Colonic mucosa (tissue), 4 donors: ENCODE results near the gene NR2C2AP. TPM values are rescaled to one million over a fixed set of nuclear protein-coding genes. Genes with fewer than 3 reads are reported as not detected.

Experiments
- DNase-seq: peaks from one replicate; pipeline ENCODE4 v3.0.0-alpha.2; 2020
- H3K27ac ChIP-seq: fragments of 200-600 bp; one replicate; pipeline ENCODE4 v1.8.0; 2021
- H3K27me3 ChIP-seq: fragments of 200-600 bp; one replicate; pipeline ENCODE4 v1.8.0; 2021
- H3K36me3 ChIP-seq: fragments of 200-600 bp; one replicate; pipeline ENCODE4 v1.8.0; 2021
- H3K4me1 ChIP-seq: fragments of 200-600 bp; one replicate; pipeline ENCODE4 v1.8.0; 2021; ENCODE audit warnings: mild to moderate bottlenecking
- H3K4me3 ChIP-seq: fragments of 200-600 bp; one replicate; pipeline ENCODE4 v1.8.0; 2021
- H3K9ac ChIP-seq, 2 donors: one replicate each; pipeline ENCODE4 v1.7.0; 2013; ENCODE audit warnings: control low read depth in 2 of 2, low read depth in 2 of 2, low read length in 2 of 2
- H3K9me3 ChIP-seq: fragments of 200-600 bp; one replicate; pipeline ENCODE4 v1.8.0; 2021
- intact Hi-C: fragments of 100-400 bp; cut with DNase I; formaldehyde crosslinking; loops from one replicate; pipeline ENCODE4 v1.14.1; 2022
- total RNA-seq, 2 donors: library from RNA; stranded (reverse); fragmentation: NEBNext Ultra II Directional in 1 of 2; extraction: Animal tissue kit (Norgen Biotek cat#: 25700) in 1 of 2; gene quantifications; one replicate each; pipeline ENCODE4 v1.2.1, GENCODE V29; 2021
- TF ChIP-seq, protein P1 (sequence below): fragments of 200-600 bp; IDR thresholded peaks from one replicate; pipeline ENCODE4 v1.8.0; 2022; ENCODE audit warnings: antibody characterized with exemption, mild to moderate bottlenecking
- donor health status: healthy.
- donor health status: DM: no; HTN: no; CAD: no.
- donor health status: DM: no; HTN: no; CAD: no.

NR2C2AP gene, protein sequence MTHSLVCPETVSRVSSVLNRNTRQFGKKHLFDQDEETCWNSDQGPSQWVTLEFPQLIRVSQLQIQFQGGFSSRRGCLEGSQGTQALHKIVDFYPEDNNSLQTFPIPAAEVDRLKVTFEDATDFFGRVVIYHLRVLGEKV
- total RNA-seq = 10 to 100 TPM in 1 of 2 donors, 1 to 10 TPM in 1; 8.1 to 29.5 TPM

DNA sequence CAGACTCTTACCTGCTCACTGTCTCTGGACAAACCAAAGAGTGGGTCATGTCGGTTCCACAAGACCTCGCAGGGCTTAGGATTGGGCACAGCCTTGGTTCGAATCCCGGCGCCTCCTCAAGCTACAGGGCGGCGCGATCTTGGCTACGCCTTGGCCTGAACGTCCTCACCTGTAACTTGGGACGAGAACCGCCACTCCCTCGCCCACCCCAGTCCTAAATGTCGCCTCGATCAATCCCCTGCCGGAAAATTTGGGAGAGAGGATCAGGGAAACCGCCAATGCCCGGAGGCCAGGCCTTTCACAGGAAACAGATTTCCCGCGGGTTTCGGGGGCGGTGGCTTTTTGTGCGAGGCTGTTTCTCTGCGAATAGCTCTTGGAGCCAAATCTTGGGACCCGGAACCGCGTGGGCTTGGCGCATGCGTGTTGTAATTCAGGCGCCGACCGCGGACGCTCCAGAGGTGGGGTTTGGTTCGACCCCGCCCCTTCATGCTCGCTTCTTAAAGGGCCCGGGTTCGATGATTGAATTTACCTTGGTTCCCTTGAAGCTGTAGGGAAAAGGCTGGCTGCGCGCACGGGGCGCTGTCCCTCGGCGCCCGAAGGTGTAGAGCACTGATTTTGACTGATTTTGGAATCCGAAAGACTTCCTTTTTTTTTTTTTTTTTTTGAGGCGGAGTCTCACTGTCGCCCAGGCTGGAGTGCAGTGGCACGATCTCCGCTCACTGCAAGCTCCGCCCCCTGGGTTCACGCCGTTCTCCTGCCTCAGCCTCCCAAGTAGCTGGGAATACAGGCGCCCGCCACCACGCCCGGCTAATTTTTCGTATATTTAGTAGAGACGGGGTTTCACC lies at the start of gene NR2C2AP:
Gene NR2C2AP, minus strand, starts transcription at position 403 of the 845 bp plus-strand sequence. Its CDS starts 354 bp downstream, at position 49.
- Histone ChIP-seq H3K27ac (peak within 1 kb of the TSS; percentile 68), H3K27me3 (no peaks in the 10 kb centered on the region), H3K36me3 (peaks cover 5% of the 10 kb centered on the region), H3K4me3 (peak within 1 kb of the TSS; percentile 86), H3K9me3 (no peaks in the 10 kb centered on the region), H3K9ac (peak within 1 kb of the TSS; percentile 75 to 98), H3K4me1 (no peaks in the 10 kb centered on the region)
- peak; percentile 96 for DNase-seq
- TF ChIP-seq, protein P1, sequence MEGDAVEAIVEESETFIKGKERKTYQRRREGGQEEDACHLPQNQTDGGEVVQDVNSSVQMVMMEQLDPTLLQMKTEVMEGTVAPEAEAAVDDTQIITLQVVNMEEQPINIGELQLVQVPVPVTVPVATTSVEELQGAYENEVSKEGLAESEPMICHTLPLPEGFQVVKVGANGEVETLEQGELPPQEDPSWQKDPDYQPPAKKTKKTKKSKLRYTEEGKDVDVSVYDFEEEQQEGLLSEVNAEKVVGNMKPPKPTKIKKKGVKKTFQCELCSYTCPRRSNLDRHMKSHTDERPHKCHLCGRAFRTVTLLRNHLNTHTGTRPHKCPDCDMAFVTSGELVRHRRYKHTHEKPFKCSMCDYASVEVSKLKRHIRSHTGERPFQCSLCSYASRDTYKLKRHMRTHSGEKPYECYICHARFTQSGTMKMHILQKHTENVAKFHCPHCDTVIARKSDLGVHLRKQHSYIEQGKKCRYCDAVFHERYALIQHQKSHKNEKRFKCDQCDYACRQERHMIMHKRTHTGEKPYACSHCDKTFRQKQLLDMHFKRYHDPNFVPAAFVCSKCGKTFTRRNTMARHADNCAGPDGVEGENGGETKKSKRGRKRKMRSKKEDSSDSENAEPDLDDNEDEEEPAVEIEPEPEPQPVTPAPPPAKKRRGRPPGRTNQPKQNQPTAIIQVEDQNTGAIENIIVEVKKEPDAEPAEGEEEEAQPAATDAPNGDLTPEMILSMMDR = no peak
- intact Hi-C loops = no loop called here

DNA sequence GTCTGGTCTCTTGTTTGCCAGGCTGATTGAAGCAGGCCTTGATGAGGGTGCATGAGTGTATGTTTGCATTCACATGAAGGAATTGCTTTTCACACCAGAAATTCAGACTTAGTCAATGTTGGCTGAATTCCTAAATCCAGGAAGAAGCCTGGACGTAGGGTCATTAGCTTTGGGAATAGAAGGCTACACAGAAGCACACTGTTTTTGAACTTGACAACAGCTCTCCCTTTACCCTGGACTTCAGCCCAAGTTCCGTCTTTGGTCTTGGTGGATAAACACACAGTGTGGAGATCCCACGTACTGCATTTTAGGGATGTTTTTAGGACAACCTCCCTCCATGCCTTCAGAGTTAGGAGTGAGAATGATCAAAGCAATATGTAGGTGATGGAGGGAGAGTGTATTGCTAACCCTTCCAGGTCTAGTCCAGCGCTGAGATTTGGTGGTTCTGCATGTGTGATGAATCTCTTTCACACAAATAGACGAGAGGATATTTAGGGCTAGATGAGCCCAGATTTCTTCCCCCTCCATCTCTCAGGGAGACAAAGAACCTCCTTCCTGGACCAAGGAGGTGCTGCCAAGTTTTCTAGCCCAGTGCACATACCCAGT lies 47.1 kb upstream of the NR2C2AP start:
- H3K36me3 ChIP-seq = no peaks in the 10 kb centered on the region
- no peak for DNase-seq
- intact Hi-C loops = no loop called here

DNA sequence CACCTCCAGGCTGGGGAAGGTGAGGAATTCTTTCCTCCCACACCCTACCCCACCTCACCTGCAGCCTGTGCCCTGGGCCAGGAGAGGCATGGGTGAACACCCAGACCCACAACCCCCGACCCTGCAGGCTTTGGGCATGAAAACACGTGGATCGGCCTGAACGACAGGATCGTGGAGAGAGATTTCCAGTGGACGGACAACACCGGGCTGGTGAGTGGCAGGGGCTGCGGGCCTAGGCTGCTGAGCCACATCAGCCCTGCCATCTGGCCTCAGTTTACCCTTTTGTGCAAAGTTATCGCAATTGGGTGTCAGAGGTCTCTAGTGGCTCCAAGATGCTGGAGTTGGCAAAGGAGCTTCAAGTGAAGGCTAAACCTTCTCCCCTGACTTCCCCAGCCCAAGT lies 37.3 kb upstream of the NR2C2AP start:
- Histone ChIP-seq H3K4me3 (no peak overlapping the region), H3K27me3 (no peaks in the 10 kb centered on the region)
- DNase-seq = no peak

More for the DNA sequence above, 47.1 kb upstream of the NR2C2AP start:
- H3K27me3 ChIP-seq = no peaks in the 10 kb centered on the region
- no peak overlapping the region for H3K4me3 ChIP-seq
- no peaks in the 10 kb centered on the region for H3K9me3 ChIP-seq
- no peak overlapping the region for H3K27ac ChIP-seq
- H3K9ac ChIP-seq = no peak overlapping the region
- H3K4me1 ChIP-seq = no peaks in the 10 kb centered on the region
- TF ChIP-seq, protein P1 = no peak

DNA sequence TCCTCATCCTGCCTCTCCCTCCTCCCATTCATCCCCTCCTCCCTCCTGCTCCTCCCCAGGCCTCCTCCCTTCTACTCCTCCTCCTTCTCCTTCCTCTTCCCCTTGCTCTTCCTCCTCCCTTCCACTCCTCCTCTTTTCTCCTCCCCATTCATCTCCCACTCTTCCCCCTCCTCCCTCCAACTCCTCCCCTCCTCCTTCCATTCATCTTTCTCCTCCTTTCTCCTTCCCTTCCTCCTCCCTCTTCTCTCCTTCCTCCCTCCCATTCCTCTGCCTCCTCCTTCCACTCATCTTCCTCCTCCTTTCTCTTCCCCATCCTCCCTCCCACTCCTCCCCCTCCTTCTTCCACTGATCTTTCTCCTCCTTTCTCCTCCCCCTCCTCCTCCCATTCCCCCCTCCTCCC lies 36.5 kb upstream of the NR2C2AP start:
- TF ChIP-seq, protein P1 = no peak
- intact Hi-C loops = no loop called here
- DNase-seq = no peak
- H3K4me1 ChIP-seq = no peaks in the 10 kb centered on the region
- no peaks in the 10 kb centered on the region for H3K9me3 ChIP-seq
- no peak overlapping the region for H3K27ac ChIP-seq
- no peak overlapping the region for H3K9ac ChIP-seq
- H3K36me3 ChIP-seq = no peaks in the 10 kb centered on the region
- no peaks in the 10 kb centered on the region for H3K27me3 ChIP-seq
- no peak overlapping the region for H3K4me3 ChIP-seq

More for the DNA sequence above, 37.3 kb upstream of the NR2C2AP start:
- Histone ChIP-seq H3K9me3 (no peaks in the 10 kb centered on the region), H3K4me1 (no peaks in the 10 kb centered on the region), H3K9ac (no peak overlapping the region), H3K27ac (no peak overlapping the region), H3K36me3 (no peaks in the 10 kb centered on the region)
- TF ChIP-seq, protein P1 = no peak
- intact Hi-C loops = no loop called here

DNA sequence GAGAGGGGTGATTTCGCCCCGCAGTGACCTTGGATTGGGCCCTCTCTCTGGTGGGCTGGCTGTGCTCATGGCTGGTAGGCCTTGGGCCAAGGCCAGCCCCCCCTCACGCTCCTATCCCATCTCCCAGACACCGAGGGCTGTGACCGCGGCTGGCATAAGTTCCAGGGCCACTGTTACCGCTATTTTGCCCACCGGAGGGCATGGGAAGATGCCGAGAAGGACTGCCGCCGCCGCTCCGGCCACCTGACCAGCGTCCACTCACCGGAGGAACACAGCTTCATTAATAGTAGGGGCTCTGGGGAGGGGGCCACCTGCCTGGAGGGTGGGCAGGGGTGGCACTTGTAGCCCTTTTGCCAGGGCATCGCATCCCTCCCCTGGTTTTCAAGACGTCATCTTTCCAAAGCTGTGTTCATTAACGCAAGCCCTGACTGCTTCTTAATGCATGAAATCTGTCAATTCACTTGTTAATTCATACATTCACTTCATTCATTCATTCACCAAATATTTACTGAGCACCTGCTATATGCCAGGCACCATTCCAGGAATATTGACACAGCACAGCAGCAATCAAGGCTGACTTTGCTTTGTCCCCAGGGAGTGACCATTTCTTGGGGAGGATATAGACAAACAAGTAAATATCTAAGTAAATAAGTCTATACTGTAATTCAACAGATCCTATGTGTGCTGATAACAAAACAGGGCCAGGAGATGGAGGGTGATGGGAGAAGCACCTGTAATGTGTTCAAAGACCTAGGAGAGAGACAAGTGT lies 35.1 kb upstream of the NR2C2AP start:
- no peak overlapping the region for H3K9ac ChIP-seq
- no peak overlapping the region for H3K4me3 ChIP-seq
- no peaks in the 10 kb centered on the region for H3K36me3 ChIP-seq
- DNase-seq = no peak
- H3K27ac ChIP-seq = no peak overlapping the region
- intact Hi-C loops = no loop called here
- H3K9me3 ChIP-seq = no peaks in the 10 kb centered on the region
- TF ChIP-seq, protein P1 = no peak
- no peaks in the 10 kb centered on the region for H3K27me3 ChIP-seq
- no peaks in the 10 kb centered on the region for H3K4me1 ChIP-seq
